ENCODE data around the gene DCTPP1.
A peak's percentile ranks its signal among the peaks of the same experiment; 100 is the strongest.
"Not testable (repeated sequence)": the region's sequence is repeated elsewhere in the genome, so short reads cannot be mapped to it uniquely, and the experiment has no call there.

DCTPP1 gene

GRCh38 chr16:30458561-30459394 lies 28.9 kb upstream of the DCTPP1 start:
- H3K4me3 ChIP-seq (ENCODE audit: low read length), result no peak overlapping the region
- H3K36me3 ChIP-seq (ENCODE audit: insufficient read depth, low read length), result no peaks in the 10 kb centered on the region
- peaks cover 6% of the 10 kb centered on the region for H3K27me3 ChIP-seq (ENCODE audit: insufficient read depth, low read length)
- H2AFZ ChIP-seq (ENCODE audit: low read depth, low read length), result no peak overlapping the region
- no peaks in the 10 kb centered on the region for H3K4me1 ChIP-seq (ENCODE audit: insufficient read depth, low read length)
- no peaks in the 10 kb centered on the region for H3K9me3 ChIP-seq (ENCODE audit: low read length)

GRCh38 chr16:30457743-30458560 lies 28.1 kb upstream of the DCTPP1 start:
- Histone ChIP-seq H3K9me3 (ENCODE audit: low read length) (no peaks in the 10 kb centered on the region), H3K4me3 (ENCODE audit: low read length) (no peak overlapping the region), H2AFZ (ENCODE audit: low read depth, low read length) (no peak overlapping the region), H3K27me3 (ENCODE audit: insufficient read depth, low read length) (peaks cover 6% of the 10 kb centered on the region), H3K36me3 (ENCODE audit: insufficient read depth, low read length) (no peaks in the 10 kb centered on the region), H3K4me1 (ENCODE audit: insufficient read depth, low read length) (no peaks in the 10 kb centered on the region)

DNA sequence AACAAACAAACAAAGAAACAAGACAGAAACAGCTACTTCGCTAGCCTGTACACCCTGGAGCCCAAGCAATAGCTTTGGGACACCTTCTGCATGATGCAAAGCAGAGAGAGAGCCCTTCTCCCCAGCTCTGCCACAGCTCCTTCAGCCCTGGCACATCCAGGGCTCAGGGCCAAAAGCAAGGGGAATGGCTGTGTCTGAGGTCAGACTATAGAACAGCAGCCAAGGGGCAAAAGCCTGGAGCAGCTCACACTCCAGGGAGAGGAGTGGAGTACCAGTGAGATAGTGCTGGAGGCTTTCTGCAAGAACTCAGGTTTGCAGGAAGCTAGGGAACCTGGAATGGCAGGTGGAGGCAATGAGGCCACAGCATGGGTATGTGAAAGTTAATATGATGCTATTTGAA lies 27.4 kb upstream of the DCTPP1 start:
- Histone ChIP-seq H2AFZ (ENCODE audit: low read depth, low read length) (no peak overlapping the region), H3K36me3 (ENCODE audit: insufficient read depth, low read length) (no peaks in the 10 kb centered on the region), H3K4me3 (ENCODE audit: low read length) (no peak overlapping the region), H3K9me3 (ENCODE audit: low read length) (no peaks in the 10 kb centered on the region), H3K4me1 (ENCODE audit: insufficient read depth, low read length) (no peaks in the 10 kb centered on the region), H3K27me3 (ENCODE audit: insufficient read depth, low read length) (peaks cover 10% of the 10 kb centered on the region)

- Histone ChIP-seq H3K27me3 (ENCODE audit: insufficient read depth, low read length) (peaks cover 10% of the 10 kb centered on the region), H2AFZ (ENCODE audit: low read depth, low read length) (no peak overlapping the region), H3K4me3 (ENCODE audit: low read length) (no peak overlapping the region), H3K36me3 (ENCODE audit: insufficient read depth, low read length) (no peaks in the 10 kb centered on the region), H3K9me3 (ENCODE audit: low read length) (no peaks in the 10 kb centered on the region), H3K4me1 (ENCODE audit: insufficient read depth, low read length) (no peaks in the 10 kb centered on the region)
Observed at GRCh38 chr16:30456302-30456701, 26.5 kb upstream of the DCTPP1 start.

- H3K9me3 ChIP-seq (ENCODE audit: low read length); H2AFZ ChIP-seq (ENCODE audit: low read depth, low read length); H3K36me3 ChIP-seq (ENCODE audit: insufficient read depth, low read length); H3K4me3 ChIP-seq (ENCODE audit: low read length); H3K27me3 ChIP-seq (ENCODE audit: insufficient read depth, low read length); H3K4me1 ChIP-seq (ENCODE audit: insufficient read depth, low read length): not testable (repeated sequence)
Observed at GRCh38 chr16:30452709-30453580, 23.1 kb upstream of the DCTPP1 start.

GRCh38 chr16:30449116-30449435 lies 19.2 kb upstream of the DCTPP1 start:
- H3K9me3 ChIP-seq (ENCODE audit: low read length), result peaks cover 2% of the 10 kb centered on the region
- peaks cover 10% of the 10 kb centered on the region for H3K4me1 ChIP-seq (ENCODE audit: insufficient read depth, low read length)
- no peak overlapping the region for H2AFZ ChIP-seq (ENCODE audit: low read depth, low read length)
- peaks cover 3% of the 10 kb centered on the region for H3K27me3 ChIP-seq (ENCODE audit: insufficient read depth, low read length)
- no peaks in the 10 kb centered on the region for H3K36me3 ChIP-seq (ENCODE audit: insufficient read depth, low read length)
- H3K4me3 ChIP-seq (ENCODE audit: low read length), result no peak overlapping the region

- peaks cover 4% of the 10 kb centered on the region for H3K9me3 ChIP-seq (ENCODE audit: low read length)
- no peak overlapping the region for H2AFZ ChIP-seq (ENCODE audit: low read depth, low read length)
- H3K4me3 ChIP-seq (ENCODE audit: low read length), result no peak overlapping the region
- H3K36me3 ChIP-seq (ENCODE audit: insufficient read depth, low read length), result peaks cover 4% of the 10 kb centered on the region
- peaks cover 10% of the 10 kb centered on the region for H3K4me1 ChIP-seq (ENCODE audit: insufficient read depth, low read length)
- H3K27me3 ChIP-seq (ENCODE audit: insufficient read depth, low read length), result peaks cover 3% of the 10 kb centered on the region
Observed at GRCh38 chr16:30447512-30448226, 17.8 kb upstream of the DCTPP1 start.

GRCh38 chr16:30446203-30446595 lies 16.4 kb upstream of the DCTPP1 start:
- Histone ChIP-seq H3K4me1 (ENCODE audit: insufficient read depth, low read length) (peaks cover 10% of the 10 kb centered on the region), H3K4me3 (ENCODE audit: low read length) (peak overlapping the region; percentile 82), H2AFZ (ENCODE audit: low read depth, low read length) (peak overlapping the region; percentile 72), H3K9me3 (ENCODE audit: low read length) (peaks cover 4% of the 10 kb centered on the region), H3K36me3 (ENCODE audit: insufficient read depth, low read length) (peaks cover 4% of the 10 kb centered on the region), H3K27me3 (ENCODE audit: insufficient read depth, low read length) (no peaks in the 10 kb centered on the region)

DNA sequence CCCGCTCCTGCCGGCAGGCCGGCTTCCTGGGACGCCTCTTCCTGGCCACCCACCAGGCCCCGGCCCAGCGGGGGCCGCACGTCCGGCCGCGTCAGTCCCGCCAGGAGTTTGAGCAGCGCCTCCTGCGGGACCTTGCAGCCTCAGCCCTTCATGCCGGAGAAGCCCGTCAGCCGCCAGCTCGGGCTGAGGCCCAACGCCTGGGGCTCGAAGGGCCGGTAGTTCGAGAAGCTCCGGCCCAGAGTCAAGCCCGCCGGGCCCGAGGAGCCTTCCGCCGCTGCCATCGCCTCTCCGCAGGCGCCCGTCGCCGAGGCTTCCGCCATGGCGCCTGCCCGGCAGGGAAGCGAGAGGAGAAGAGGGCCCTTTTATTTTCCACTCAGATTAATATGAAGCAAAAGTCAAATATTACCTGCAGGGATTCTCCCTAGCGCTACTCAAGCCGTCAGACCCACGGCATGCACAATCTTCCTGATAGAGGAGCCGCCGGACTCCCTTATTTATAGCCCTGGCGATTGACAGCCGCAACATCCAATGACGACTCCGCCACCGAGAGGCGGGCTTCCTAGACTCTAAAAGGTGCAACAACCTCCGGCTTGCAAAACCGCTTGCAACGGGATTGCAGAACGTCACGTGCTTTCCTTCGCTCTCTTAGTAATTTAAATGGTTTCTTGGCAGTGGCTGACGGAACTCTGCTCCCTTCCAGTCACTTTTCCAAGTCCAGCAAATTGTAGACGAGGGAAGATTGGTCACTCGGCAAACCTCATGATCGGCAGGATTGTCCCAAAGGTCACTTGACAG lies 15.8 kb upstream of the DCTPP1 start, which contains the start of gene SEPHS2:
Gene SEPHS2, minus strand, starts transcription at position 467 of the 795 bp plus-strand sequence. Its CDS starts 147 bp downstream, at position 320.
- Histone ChIP-seq H3K4me3 (ENCODE audit: low read length) (peak within 1 kb of the TSS; percentile 82), H3K4me1 (ENCODE audit: insufficient read depth, low read length) (peaks cover 10% of the 10 kb centered on the region), H3K36me3 (ENCODE audit: insufficient read depth, low read length) (peaks cover 4% of the 10 kb centered on the region), H3K27me3 (ENCODE audit: insufficient read depth, low read length) (no peaks in the 10 kb centered on the region), H3K9me3 (ENCODE audit: low read length) (peaks cover 4% of the 10 kb centered on the region), H2AFZ (ENCODE audit: low read depth, low read length) (peak within 1 kb of the TSS; percentile 72)

GRCh38 chr16:30445149-30445407 lies 15.2 kb upstream of the DCTPP1 start:
- Histone ChIP-seq H2AFZ (ENCODE audit: low read depth, low read length) (peak overlapping the region; percentile 72), H3K4me1 (ENCODE audit: insufficient read depth, low read length) (peaks cover 10% of the 10 kb centered on the region), H3K27me3 (ENCODE audit: insufficient read depth, low read length) (no peaks in the 10 kb centered on the region), H3K4me3 (ENCODE audit: low read length) (peak overlapping the region; percentile 82), H3K9me3 (ENCODE audit: low read length) (peaks cover 4% of the 10 kb centered on the region), H3K36me3 (ENCODE audit: insufficient read depth, low read length) (peaks cover 4% of the 10 kb centered on the region)

- peaks cover 4% of the 10 kb centered on the region for H3K9me3 ChIP-seq (ENCODE audit: low read length)
- H3K27me3 ChIP-seq (ENCODE audit: insufficient read depth, low read length), result no peaks in the 10 kb centered on the region
- H2AFZ ChIP-seq (ENCODE audit: low read depth, low read length), result no peak overlapping the region
- H3K36me3 ChIP-seq (ENCODE audit: insufficient read depth, low read length), result peaks cover 4% of the 10 kb centered on the region
- peak overlapping the region; percentile 82 for H3K4me3 ChIP-seq (ENCODE audit: low read length)
- peaks cover 10% of the 10 kb centered on the region for H3K4me1 ChIP-seq (ENCODE audit: insufficient read depth, low read length)
Observed at GRCh38 chr16:30444231-30445148, 14.7 kb upstream of the DCTPP1 start.
